NCI-H2107 (cell line): ENCODE results near the gene FAM162A.
"Not testable (repeated sequence)": the region's sequence is repeated elsewhere in the genome, so short reads cannot be mapped to it uniquely, and the experiment has no call there.

Experiments
- DNase-seq: peaks from one replicate; lab custom pipeline; 2025; lab: John Stamatoyannopoulos, UW

The FAM162A gene

DNA sequence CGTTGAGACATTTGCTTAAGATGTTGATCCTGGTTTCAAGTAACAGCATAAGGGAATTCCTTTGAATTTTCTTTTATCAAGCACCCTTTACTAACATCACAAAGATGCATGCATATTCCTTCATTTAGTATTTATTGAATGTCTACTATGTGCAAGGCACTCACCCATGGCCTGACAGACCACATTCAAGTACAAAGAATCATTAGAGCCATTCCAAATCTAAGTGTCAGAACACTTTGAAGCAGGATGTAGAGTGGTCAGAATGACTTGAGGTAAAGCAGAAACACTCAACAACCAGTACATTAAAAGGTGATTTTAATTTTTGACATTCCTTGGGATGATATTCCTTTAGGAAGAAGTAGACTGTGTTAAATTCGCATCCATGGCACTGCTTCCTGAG lies 37.9 kb downstream of the FAM162A start:
- no peak for DNase-seq

DNA sequence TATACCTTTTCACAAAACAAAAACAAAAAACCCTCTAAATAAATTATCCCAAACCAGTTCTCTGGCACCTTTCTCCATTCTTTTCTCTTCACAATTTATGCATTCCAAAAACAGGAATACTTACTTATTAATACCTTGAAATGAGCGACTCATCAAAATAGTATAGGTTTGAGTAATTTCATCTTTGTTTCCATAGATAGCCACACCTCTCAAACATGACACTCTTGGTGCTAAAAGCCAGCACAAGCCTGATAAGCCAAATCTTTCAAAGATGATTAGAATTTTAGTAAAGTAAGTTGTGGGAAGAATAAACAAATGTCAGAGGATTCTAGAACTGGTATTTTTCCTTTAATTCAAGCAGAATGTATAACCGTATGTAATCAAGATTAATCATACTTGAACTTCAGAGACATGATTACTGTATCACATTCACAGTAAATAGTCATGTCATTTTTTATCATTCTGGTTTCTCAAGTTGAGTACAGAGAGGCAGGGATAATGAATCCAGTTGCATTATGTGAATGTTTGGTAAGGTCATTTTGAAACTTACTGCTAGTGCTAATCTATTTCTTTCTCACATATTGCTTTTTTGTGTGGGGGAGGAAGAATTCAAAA lies 44.0 kb downstream of the FAM162A start:
- no peak for DNase-seq

DNA sequence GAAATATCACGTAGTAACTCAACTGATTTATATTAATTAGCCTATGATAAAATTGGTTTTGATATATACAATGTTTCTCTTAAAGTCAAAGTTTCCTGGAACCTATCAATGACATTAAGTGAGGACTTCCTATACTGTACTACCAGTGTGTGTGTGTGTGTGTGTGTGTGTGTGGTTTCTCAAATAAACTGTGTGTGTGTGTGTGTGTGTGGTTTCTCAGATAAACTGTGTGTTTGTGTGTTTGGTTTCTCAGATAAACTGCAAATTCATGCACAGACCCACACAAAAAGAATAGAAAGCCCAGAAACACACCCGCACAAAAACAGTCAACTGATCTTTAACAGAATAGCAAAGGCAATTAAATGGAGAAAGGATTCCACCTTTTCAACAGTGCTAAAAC lies 46.4 kb downstream of the FAM162A start:
- no peak for DNase-seq

DNA sequence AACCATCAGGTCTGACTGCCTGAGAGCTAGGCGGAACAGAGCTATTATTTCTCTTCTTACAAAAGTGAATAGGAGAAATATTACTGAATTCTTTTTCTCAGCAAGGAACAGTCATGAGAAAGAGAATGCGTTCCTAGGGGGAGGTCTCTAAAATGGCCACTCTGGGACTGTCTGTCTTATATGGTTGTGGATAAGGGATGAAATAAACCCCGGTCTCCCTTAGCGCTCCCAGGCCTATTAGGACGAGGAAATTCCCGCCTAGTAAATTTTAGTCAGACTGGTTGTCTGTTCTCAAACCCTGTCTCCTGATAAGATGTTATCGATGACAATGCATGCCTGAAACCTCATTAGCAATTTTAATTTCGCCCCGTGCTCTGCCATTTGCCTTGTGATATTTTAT lies 52.0 kb downstream of the FAM162A start:
- no peak for DNase-seq

DNA sequence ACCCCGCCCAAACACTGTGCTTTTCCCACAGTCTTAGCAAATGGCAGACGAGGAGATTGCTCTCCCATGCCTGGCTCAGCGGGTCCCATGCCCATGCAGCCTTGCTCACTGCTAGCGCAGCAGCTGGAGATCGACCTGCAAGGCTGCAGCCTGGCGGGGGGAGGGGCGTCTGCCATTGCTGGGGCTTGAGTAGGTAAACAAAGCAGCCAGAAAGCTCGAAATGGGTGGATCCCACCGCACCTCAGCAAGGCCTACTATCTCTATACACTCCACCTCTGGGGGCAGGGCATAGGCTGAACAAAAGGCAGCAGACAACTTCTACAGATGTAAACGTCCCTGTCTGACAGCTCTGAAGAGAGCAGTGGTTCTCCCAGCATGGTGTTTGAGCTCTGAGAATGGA lies 59.1 kb downstream of the FAM162A start:
- DNase-seq, result no peak

DNA sequence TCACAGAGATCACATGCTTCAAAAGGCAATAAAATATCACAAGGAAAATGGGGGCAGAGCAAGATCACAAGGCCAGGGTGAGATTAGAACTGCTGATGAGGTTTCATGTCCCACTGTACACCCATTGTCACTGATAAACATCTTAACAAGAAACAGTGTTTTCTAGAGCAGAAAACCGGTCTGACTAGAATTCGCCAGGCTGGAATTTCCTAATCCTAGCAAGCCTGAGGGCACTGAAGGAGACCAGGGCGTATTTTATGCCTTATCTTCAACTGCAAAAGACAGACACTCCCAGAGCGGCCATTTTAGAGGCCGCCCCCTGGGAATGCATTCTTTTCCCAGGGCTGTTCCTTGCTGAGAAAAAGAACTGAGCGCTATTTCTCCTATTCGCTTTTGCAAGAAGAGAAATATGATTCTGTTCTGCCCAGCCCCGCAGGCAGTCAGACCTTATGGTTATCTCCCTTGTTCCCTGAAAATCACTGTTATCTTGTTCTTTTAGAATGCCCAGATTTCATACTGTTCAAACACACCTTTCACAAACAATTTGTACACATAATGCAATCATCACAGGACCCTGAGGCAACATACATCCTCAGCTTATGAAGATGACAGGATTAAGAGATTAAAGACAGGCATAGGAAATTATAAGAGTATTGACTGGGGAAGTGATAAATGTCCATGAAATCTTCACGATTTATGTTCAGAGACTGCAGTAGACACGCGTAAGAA lies 59.9 kb downstream of the FAM162A start:
- not testable (repeated sequence) for DNase-seq

DNA sequence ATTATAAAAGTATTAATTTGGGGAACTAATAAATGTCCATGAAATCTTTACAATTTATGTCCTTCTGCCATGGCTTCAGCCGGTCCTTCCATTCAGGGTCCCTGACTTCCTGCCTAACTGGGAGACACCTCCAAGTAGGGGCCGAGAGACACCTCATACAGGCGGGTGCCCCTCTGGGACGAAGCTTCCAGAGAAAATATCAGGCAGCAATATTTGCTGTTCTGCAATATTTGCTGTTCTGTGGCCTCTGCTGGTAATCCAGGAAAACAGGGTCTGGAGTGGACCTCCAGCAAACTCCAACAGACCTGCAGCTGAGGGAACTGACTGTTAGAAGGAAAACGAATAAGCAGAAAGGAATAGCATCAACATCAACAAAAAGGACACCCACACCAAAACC lies 60.5 kb downstream of the FAM162A start:
- not testable (repeated sequence) for DNase-seq

DNA sequence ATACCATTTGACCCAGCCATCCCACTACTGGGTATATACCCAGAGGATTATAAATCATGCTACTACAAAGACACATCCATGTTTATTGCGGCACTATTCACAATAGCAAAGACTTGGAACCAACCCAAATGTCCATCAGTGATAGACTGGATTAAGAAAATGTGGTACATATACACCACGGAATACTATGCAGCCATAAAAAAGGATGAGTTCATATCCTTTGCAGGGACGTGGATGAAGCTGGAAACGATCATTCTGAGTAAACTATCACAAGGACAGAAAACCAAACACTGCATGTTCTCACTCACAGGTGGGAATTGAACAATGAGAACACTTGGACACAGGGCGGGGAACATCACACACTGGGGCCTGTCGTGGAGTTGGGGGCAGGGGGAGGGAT lies 64.2 kb downstream of the FAM162A start:
- not testable (repeated sequence) for DNase-seq

DNA sequence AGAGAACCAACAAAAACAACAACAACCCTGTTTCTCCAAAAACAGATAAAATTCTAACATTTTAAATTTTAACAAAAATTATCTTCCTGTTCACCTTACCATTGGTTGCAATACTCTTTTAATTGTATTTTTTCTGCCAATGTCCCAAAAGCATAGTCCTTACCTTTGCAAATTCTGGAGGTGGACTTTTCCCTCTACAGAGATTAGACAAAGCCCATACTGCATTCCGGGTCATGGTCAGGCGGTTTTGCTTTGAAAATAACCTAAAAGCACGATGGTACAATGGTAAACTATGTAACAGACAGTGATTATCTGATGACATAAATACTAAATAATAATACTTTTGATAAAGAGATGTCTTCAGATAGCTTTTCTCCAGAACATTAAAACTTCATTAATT lies 67.4 kb downstream of the FAM162A start:
- no peak for DNase-seq

DNA sequence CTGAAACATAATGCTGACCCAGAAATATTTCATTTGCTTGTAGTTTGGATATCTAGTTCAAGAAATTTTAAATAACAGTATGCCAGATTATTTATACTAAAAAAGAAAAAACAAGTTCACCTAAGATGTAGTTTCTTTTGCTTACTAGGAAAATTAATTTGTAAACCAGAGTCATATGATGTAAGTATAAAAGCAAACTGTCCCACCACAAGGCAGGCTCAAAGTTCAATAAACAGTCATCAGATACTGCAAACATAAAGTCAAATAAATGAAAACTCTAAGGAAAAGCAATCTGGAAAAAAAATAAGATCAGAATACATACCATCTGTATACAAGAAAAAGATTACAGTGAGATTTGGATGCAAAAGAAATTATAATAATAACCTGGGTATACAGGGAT lies 72.1 kb downstream of the FAM162A start:
- no peak for DNase-seq

DNA sequence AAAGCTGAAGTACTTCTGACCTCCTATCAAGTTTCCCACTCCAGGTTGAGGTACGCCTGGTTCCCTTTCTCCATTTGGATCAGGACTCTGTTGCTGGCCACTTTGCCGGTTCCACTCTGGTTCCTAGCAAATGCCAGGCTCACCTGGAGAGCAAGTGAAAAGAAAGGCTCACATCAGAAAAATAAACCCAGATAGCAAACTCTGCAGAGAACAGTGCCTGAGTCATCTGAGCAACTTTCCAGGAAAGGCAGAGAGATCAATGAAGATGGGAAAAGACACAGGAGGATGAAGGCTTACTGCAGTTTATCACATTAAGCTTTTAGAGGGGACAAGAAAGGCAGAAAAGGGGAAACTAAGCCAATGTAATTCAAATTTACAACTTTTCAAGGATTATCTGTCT lies 73.7 kb downstream of the FAM162A start:
- DNase-seq, result no peak

DNA sequence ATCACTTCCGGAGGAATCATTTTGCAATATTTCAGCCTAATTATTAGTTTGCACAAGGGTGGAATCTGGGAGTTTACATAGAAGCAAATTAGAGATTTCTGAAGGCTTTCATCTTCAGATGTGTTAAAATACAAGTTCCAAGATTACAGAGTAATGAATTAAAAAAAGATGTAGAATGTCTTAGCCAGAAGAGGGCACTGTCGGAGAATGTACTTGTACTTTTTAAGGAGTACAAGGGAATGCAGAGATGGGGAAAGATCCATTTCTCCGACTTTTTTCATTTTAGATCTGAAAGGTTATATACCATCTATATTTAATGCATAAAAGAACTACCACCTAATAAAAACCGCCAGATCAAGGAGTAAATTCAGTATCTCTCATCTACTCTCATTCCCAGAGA lies 75.0 kb downstream of the FAM162A start:
- DNase-seq, result no peak

DNA sequence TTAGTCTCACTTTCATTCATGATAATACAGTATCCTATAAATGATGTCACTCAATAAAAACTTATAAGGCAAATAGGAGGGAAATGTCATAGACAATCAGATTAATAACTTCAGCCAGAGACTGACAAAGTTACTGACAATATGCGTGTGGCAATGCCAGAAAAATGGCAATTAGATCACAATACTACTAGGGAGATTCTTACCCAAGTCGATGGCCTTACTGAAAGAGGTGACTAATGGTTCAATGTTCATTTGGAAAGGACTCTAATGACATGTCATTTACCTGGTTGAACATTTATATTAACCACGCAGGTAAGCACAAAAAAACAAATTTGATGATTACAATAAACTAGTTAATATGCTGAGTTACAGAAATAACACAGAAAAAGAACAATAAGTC lies 77.8 kb downstream of the FAM162A start:
- no peak for DNase-seq
